Liver (tissue), 9 donors: ENCODE measurements around the gene NKX1-2. TPM values are rescaled to one million over a fixed set of nuclear protein-coding genes. Genes with fewer than 3 reads are reported as not detected.

Source experiments
- DNase-seq: peaks from one replicate; pipeline ENCODE4 v3.0.0-alpha.2; 2017; ENCODE audit warnings: low spot score
- H3K27ac ChIP-seq, 2 donors: one replicate each; pipeline ENCODE4 v1.7.0; 2013; ENCODE audit warnings: inconsistent platforms in 2 of 2, low read length in 2 of 2, control low read depth in 1 of 2, low read depth in 1 of 2, mild to moderate bottlenecking in 1 of 2
- H3K27me3 ChIP-seq, 4 donors: one replicate each; pipeline versions ENCODE4 v1.6.1 to v1.7.0; 2013; ENCODE audit warnings: low read length in 3 of 4, inconsistent platforms in 1 of 4, mild to moderate bottlenecking in 1 of 4, moderate library complexity in 1 of 4; ENCODE audit not compliant: control insufficient read depth in 4 of 4, insufficient read depth in 4 of 4
- H3K36me3 ChIP-seq, 4 donors: one replicate each; pipeline versions ENCODE4 v1.6.1 to v1.7.0; 2013; ENCODE audit warnings: low read length in 3 of 4, mild to moderate bottlenecking in 3 of 4, low read depth in 1 of 4, moderate library complexity in 1 of 4; ENCODE audit not compliant: control insufficient read depth in 4 of 4, insufficient read depth in 3 of 4
- H3K4me1 ChIP-seq, 4 donors: one replicate each; pipeline versions ENCODE4 v1.6.1 to v1.7.0; 2013; ENCODE audit warnings: low read length in 3 of 4, mild to moderate bottlenecking in 3 of 4, moderate library complexity in 1 of 4; ENCODE audit not compliant: control insufficient read depth in 4 of 4, insufficient read depth in 4 of 4
- H3K4me3 ChIP-seq, 3 donors: one replicate each; pipeline versions ENCODE4 v1.6.1 to v1.7.0; 2013; ENCODE audit warnings: low read length in 3 of 3, control low read depth in 1 of 3, low read depth in 1 of 3, mild to moderate bottlenecking in 1 of 3
- H3K9ac ChIP-seq, 2 donors: one replicate each; pipeline ENCODE4 v1.7.0; 2013; ENCODE audit warnings: low read length in 2 of 2, mild to moderate bottlenecking in 2 of 2, moderate library complexity in 2 of 2, control low read depth in 1 of 2, low read depth in 1 of 2
- H3K9me3 ChIP-seq, 4 donors: one replicate each; pipeline versions ENCODE4 v1.6.1 to v1.7.0; 2013; ENCODE audit warnings: low read length in 3 of 4; ENCODE audit not compliant: control insufficient read depth in 4 of 4
- EGR1 ChIP-seq, 2 donors: IDR thresholded peaks; 2 replicates each; pipeline ENCODE4 v1.6.1; 2016 to 2018; ENCODE audit warnings: antibody characterized with exemption in 2 of 2, low read depth in 2 of 2
- FOXA1 ChIP-seq: IDR thresholded peaks from 2 replicates; pipeline ENCODE4 v1.6.1; 2016; ENCODE audit warnings: antibody characterized with exemption
- FOXA2 ChIP-seq: IDR thresholded peaks from 2 replicates; pipeline ENCODE4 v1.6.1; 2016; ENCODE audit warnings: antibody characterized with exemption
- GABPA ChIP-seq, 2 donors: IDR thresholded peaks in 1 of 2; conservative IDR thresholded peaks in 1 of 2; 2 replicates each; pipeline ENCODE4 v1.6.1; 2016; ENCODE audit warnings: antibody characterized with exemption in 2 of 2, mild to moderate bottlenecking in 1 of 2, moderate library complexity in 1 of 2
- HNF4A ChIP-seq, 2 donors: conservative IDR thresholded peaks; 2 replicates each; pipeline ENCODE4 v1.6.1; 2016; ENCODE audit warnings: antibody characterized with exemption in 2 of 2, mild to moderate bottlenecking in 2 of 2
- HNF4G ChIP-seq: IDR thresholded peaks from 2 replicates; pipeline ENCODE4 v1.6.1; 2016; ENCODE audit warnings: antibody characterized with exemption
- JUND ChIP-seq, 2 donors: IDR thresholded peaks; 2 replicates each; pipeline ENCODE4 v1.6.1; 2016; ENCODE audit warnings: antibody characterized with exemption in 2 of 2
- NR2F2 ChIP-seq: IDR thresholded peaks from 2 replicates; pipeline ENCODE4 v1.6.1; 2016; ENCODE audit warnings: antibody characterized with exemption
- RAD21 ChIP-seq, 2 donors: IDR thresholded peaks; 2 replicates each; pipeline ENCODE4 v1.6.1; 2016; ENCODE audit warnings: antibody characterized with exemption in 2 of 2, mild to moderate bottlenecking in 2 of 2
- RXRA ChIP-seq, 2 donors: IDR thresholded peaks; 2 replicates each; pipeline ENCODE4 v1.6.1; 2017 to 2018; ENCODE audit warnings: antibody characterized with exemption in 2 of 2, mild to moderate bottlenecking in 1 of 2
- SP1 ChIP-seq: IDR thresholded peaks from 2 replicates; pipeline ENCODE4 v1.6.1; 2018; ENCODE audit warnings: antibody characterized with exemption, mild to moderate bottlenecking
- TAF1 ChIP-seq: conservative IDR thresholded peaks from 2 replicates; pipeline ENCODE4 v1.6.1; 2016; ENCODE audit warnings: antibody characterized with exemption, mild to moderate bottlenecking
- YY1 ChIP-seq: IDR thresholded peaks from 2 replicates; pipeline ENCODE4 v1.6.1; 2016; ENCODE audit warnings: antibody characterized with exemption, mild to moderate bottlenecking
- WGBS: extraction: QIAGEN DNeasy Blood & Tissue Kit; methylation state at CpG from one replicate; pipeline ENCODE4 v1.1.7; 2013; 5-methylcytosine and 5-hydroxymethylcytosine counted together
- polyA plus RNA-seq, 2 donors: library from polyadenylated mRNA; stranded (reverse) in 1 of 2; unstranded in 1 of 2; fragments of 200-250 nt in 1 of 2; fragments of >200 nt in 1 of 2; fragmentation: Nextera tagmentation in 1 of 2; extraction: Ambion mirVana in 1 of 2; gene quantifications; one replicate each; pipeline versions ENCODE4 v1.2.1 to v1.2.3, GENCODE V29; 2013 to 2015
- total RNA-seq, 2 donors: library from RNA; depleted of rRNA; stranded (reverse); fragments of >200 nt; gene quantifications; one replicate each; pipeline ENCODE4 v1.2.3, GENCODE V29; 2014
- TF ChIP-seq, protein P1 (sequence below): IDR thresholded peaks from 2 replicates; pipeline ENCODE4 v1.6.1; 2016; ENCODE audit warnings: antibody characterized with exemption
- TF ChIP-seq, protein P2 (sequence below): IDR thresholded peaks from 2 replicates; pipeline ENCODE4 v1.6.1; 2016; ENCODE audit warnings: antibody characterized with exemption, mild to moderate bottlenecking
- TF ChIP-seq, protein P3 (sequence below): IDR thresholded peaks from 2 replicates; pipeline ENCODE4 v1.6.1; 2016; ENCODE audit warnings: antibody characterized with exemption
- TF ChIP-seq, protein P4 (sequence below): IDR thresholded peaks from 2 replicates; pipeline ENCODE4 v1.6.1; 2016; ENCODE audit warnings: antibody characterized with exemption
- TF ChIP-seq, protein P5 (sequence below): fragments of 150-350 bp; IDR thresholded peaks from 2 replicates; pipeline ENCODE4 v1.5.1; 2017; ENCODE audit warnings: improper control_type of control experiment, low read depth, low read length; ENCODE audit not compliant: missing input control
- donor health status: healthy.
- donor health status: healthy.
- donor health status: healthy.
- donor health status: healthy.
- donor health status: healthy.

Gene NKX1-2
- total and polyA plus RNA-seq, 4 donors = not detected

DNA sequence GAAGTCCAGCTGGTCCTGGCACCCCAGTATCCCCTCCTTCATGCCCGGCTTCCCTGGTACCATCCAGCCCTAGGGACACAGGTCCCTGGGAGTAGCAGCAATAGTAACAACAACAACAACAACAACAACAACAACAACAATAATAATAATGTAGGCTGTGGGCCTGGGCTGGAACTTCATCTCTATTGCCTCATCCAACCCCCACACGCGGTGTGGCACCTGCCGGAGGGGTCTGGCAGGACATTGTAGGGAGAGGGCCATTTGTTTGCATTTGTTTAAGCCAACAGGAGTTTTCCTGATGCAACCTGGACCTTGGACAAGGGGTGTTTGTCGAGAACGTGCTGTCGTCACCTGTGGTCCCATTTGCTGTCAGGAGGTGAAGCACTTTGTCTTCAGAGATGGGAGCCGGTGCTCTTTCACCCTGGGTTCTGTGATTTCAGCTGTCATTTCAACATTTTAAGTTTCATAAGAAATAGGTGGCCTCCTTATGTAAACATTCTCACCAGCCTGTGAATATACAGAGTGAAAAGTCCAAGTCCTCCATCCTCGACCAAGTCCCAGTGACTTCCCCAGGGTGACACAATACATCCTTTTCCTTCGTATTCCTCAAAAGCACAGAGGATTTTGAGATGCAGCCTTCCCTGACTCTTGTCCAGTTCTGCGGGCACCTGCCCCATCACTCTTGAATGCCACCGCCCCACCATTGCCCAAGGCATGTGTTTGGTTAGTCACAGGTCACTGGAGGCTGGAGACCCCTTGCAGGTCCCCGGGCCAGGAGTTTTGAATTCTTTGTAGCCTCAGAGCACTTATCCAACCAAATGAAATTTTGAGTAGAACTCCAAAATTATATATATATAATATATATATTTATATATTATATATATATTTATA is 21.0 kb upstream of the NKX1-2 start:
- no peaks in the 10 kb centered on the region for H3K36me3 ChIP-seq
- 37% methylated on average over 13 of the region's 13 CpGs for WGBS
- H3K9ac ChIP-seq = peak overlapping the region in 1 of 2 donors; percentile 39
- DNase-seq = peak; percentile 72
- H3K4me3 ChIP-seq = no peak overlapping the region
- peak overlapping the region; percentile 65 to 84 for H3K27ac ChIP-seq
- no peaks in the 10 kb centered on the region for H3K27me3 ChIP-seq
- TF ChIP-seq HNF4A (conservative IDR thresholded peaks at IDR 0.05) (peak; percentile 99), EGR1 (IDR thresholded peaks at IDR 0.05; ENCODE audit: low read depth in 2 of 2) (peak in 1 of 2 donors; percentile 46), HNF4G (peak; percentile 91), JUND (IDR thresholded peaks at IDR 0.05) (peak; percentile 92 to 93), NR2F2 (peak; percentile 85), FOXA1 (peak; percentile 77), SP1 (peak; percentile 91), RXRA (IDR thresholded peaks at IDR 0.05) (peak; percentile 94 to 97), YY1 (peak; percentile 80), TAF1 (no peak), FOXA2 (peak; percentile 90), RAD21 (IDR thresholded peaks at IDR 0.05) (peak in 1 of 2 donors; percentile 42), GABPA (IDR thresholded peaks at IDR 0.05 in 1 of 2, conservative IDR thresholded peaks at IDR 0.05 in 1 of 2) (no peak)
- TF ChIP-seq, protein P1, sequence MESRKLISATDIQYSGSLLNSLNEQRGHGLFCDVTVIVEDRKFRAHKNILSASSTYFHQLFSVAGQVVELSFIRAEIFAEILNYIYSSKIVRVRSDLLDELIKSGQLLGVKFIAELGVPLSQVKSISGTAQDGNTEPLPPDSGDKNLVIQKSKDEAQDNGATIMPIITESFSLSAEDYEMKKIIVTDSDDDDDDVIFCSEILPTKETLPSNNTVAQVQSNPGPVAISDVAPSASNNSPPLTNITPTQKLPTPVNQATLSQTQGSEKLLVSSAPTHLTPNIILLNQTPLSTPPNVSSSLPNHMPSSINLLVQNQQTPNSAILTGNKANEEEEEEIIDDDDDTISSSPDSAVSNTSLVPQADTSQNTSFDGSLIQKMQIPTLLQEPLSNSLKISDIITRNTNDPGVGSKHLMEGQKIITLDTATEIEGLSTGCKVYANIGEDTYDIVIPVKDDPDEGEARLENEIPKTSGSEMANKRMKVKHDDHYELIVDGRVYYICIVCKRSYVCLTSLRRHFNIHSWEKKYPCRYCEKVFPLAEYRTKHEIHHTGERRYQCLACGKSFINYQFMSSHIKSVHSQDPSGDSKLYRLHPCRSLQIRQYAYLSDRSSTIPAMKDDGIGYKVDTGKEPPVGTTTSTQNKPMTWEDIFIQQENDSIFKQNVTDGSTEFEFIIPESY = peak; percentile 94
- TF ChIP-seq, protein P2, sequence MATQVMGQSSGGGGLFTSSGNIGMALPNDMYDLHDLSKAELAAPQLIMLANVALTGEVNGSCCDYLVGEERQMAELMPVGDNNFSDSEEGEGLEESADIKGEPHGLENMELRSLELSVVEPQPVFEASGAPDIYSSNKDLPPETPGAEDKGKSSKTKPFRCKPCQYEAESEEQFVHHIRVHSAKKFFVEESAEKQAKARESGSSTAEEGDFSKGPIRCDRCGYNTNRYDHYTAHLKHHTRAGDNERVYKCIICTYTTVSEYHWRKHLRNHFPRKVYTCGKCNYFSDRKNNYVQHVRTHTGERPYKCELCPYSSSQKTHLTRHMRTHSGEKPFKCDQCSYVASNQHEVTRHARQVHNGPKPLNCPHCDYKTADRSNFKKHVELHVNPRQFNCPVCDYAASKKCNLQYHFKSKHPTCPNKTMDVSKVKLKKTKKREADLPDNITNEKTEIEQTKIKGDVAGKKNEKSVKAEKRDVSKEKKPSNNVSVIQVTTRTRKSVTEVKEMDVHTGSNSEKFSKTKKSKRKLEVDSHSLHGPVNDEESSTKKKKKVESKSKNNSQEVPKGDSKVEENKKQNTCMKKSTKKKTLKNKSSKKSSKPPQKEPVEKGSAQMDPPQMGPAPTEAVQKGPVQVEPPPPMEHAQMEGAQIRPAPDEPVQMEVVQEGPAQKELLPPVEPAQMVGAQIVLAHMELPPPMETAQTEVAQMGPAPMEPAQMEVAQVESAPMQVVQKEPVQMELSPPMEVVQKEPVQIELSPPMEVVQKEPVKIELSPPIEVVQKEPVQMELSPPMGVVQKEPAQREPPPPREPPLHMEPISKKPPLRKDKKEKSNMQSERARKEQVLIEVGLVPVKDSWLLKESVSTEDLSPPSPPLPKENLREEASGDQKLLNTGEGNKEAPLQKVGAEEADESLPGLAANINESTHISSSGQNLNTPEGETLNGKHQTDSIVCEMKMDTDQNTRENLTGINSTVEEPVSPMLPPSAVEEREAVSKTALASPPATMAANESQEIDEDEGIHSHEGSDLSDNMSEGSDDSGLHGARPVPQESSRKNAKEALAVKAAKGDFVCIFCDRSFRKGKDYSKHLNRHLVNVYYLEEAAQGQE = peak; percentile 66
- TF ChIP-seq, protein P3, sequence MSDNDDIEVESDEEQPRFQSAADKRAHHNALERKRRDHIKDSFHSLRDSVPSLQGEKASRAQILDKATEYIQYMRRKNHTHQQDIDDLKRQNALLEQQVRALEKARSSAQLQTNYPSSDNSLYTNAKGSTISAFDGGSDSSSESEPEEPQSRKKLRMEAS = peak; percentile 90
- TF ChIP-seq, protein P4, sequence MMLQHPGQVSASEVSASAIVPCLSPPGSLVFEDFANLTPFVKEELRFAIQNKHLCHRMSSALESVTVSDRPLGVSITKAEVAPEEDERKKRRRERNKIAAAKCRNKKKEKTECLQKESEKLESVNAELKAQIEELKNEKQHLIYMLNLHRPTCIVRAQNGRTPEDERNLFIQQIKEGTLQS = peak; percentile 95
- TF ChIP-seq, protein P5, sequence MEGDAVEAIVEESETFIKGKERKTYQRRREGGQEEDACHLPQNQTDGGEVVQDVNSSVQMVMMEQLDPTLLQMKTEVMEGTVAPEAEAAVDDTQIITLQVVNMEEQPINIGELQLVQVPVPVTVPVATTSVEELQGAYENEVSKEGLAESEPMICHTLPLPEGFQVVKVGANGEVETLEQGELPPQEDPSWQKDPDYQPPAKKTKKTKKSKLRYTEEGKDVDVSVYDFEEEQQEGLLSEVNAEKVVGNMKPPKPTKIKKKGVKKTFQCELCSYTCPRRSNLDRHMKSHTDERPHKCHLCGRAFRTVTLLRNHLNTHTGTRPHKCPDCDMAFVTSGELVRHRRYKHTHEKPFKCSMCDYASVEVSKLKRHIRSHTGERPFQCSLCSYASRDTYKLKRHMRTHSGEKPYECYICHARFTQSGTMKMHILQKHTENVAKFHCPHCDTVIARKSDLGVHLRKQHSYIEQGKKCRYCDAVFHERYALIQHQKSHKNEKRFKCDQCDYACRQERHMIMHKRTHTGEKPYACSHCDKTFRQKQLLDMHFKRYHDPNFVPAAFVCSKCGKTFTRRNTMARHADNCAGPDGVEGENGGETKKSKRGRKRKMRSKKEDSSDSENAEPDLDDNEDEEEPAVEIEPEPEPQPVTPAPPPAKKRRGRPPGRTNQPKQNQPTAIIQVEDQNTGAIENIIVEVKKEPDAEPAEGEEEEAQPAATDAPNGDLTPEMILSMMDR = peak; percentile 1
- peaks cover 27 to 68% (median 64%) of the 10 kb centered on the region in 4 donors for H3K4me1 ChIP-seq
- no peaks in the 10 kb centered on the region for H3K9me3 ChIP-seq
